ENCODE data around the gene TXNRD2.

The TXNRD2 gene

GRCh38 chr22:19941365-19942082 is at the start of gene TXNRD2, which contains the start of gene COMT:
TSS of gene TXNRD2 (minus strand) at chr22:19941818. CDS start at chr22:19941803, 15 bp downstream.
TSS of gene COMT (plus strand) at chr22:19941772. CDS start at chr22:19962527, 20,755 bp downstream.
- TF ChIP-seq, protein P1, sequence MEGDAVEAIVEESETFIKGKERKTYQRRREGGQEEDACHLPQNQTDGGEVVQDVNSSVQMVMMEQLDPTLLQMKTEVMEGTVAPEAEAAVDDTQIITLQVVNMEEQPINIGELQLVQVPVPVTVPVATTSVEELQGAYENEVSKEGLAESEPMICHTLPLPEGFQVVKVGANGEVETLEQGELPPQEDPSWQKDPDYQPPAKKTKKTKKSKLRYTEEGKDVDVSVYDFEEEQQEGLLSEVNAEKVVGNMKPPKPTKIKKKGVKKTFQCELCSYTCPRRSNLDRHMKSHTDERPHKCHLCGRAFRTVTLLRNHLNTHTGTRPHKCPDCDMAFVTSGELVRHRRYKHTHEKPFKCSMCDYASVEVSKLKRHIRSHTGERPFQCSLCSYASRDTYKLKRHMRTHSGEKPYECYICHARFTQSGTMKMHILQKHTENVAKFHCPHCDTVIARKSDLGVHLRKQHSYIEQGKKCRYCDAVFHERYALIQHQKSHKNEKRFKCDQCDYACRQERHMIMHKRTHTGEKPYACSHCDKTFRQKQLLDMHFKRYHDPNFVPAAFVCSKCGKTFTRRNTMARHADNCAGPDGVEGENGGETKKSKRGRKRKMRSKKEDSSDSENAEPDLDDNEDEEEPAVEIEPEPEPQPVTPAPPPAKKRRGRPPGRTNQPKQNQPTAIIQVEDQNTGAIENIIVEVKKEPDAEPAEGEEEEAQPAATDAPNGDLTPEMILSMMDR (IDR thresholded peaks at IDR 0.05): no peak

DNA sequence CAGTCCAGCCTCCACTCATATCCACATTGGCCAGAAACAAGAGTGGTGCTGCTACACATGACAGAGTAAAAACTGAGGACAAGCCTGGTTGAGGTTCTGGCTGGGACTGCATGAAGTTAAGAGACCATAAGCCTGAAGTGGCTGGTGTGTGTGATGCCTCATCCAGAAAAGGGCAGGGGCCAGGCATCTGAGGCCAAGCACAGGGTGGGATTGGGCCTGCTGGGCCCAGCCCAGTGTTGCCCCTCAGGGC is 49.7 kb upstream of the TXNRD2 start:
- TF ChIP-seq, protein P1 (IDR thresholded peaks at IDR 0.05): no peak

DNA sequence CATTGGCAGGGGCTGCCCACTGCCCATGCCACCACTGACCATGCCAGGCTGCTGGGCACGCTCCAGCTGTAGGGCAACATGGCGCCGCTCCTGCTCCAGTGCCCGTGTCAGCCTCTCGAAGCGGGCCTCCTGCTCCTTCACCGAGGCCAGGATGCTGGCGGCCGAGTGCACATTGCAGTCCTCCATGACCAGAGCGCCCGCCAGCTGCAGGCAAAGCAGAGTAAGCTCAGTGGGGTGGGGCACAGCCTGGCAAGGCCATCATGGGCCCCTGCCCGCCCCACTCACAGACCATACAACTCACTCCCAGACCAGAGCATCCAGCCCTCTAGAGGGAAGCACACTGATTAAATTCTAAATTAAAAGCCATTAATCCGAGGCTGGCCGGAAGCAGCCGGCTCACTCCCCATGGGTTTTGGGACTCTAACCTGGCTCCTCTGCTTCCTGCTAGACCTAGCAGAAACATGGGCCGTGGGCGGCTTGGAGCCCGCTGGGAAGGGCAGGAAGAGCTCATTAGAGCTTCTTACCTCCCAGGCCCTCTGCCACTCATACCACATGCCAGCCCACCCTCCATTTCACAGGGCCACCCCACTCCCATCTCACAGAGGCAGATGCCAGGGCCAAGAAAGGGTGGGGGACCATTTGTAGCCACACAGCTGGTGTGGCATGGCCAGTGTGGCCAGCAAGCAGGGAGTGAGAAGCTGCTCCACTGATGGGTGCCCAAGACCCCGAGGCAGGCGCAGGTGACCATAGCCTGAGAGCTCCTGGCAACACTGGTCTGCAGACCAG is 49.2 kb upstream of the TXNRD2 start:
- TF ChIP-seq, protein P1 (IDR thresholded peaks at IDR 0.05): no peak

DNA sequence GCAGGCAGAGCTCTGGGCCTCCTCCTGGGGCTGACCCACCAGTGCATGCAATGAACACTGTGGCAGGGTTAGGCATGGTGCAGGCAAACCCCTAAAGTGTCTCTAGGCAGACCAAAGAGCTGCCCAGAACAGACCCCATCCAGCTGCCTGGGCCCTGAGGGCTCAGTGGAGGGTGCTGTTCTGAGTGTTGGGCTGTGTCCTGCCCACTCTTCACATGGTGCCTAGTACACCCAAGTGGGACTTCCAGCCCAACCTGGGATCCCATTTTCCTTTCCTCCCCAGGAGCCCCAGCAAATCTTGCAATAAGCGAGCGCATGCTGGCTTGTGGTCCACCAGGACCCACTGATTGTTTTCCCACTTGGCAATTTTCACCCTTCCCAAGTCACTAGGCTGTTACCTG is 48.6 kb upstream of the TXNRD2 start:
- TF ChIP-seq, protein P1 (IDR thresholded peaks at IDR 0.05): no peak

DNA sequence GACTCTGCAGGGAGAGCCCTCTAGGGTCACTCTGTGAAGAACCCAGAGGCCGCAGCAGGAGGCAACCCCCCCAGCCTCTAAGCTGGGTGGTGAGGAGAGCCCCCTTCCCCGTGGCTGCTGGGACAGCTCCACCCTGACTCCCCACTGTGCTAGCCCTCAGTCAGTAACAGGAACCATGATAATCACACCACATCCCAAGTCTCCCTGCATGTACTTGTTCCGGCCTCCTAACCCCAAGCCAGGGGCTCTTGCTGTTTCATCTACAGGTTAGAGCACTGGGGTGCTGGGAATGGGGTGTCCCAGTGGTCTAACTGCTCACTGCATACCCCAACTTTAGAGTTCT is 48.1 kb upstream of the TXNRD2 start:
- TF ChIP-seq, protein P1 (IDR thresholded peaks at IDR 0.05): no peak

DNA sequence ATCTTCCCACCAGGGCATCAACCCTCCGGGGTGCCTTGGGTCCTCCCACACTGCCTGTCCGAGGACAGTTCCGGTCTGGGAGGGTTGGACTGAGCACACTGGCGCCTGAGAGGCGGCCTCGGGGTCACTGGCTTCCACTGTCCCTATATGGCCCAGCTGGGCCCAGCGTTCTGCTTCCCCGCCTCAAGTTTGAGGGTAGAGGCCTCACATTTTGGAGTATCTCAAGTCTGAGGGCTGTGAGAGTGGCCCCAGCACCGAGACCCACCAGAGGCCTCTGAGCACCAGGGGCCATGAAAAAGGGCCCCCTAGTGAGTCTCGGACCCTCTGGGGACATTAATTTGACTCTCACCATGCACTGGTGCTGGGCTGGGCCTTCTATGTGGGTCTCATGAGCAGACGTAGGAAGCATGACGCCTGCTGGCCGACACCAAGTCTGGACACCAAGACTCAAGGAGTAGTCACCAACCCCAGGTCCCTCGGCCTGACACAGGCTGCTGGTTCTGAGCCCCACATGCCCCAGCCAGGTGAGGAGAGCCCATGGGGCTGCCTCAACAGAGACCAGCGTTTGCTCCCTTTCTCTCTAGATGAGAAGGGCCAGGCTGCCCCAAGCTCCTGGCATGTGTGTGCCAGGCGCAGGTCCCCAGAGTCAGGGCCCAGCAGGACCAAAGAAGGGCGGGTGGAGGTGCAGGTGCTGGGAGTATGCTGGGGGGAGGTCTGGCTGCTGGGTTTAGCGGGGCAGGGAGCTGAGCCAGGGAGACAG is 47.5 kb upstream of the TXNRD2 start:
- TF ChIP-seq, protein P1 (IDR thresholded peaks at IDR 0.05): no peak

GRCh38 chr22:19988331-19988808 is 46.8 kb upstream of the TXNRD2 start:
- TF ChIP-seq, protein P1 (IDR thresholded peaks at IDR 0.05): no peak
